SIG-M5 treated with dmso at 0.1 percent for 504 hours (cell line): Measurements from ENCODE around the gene TYMP.
A peak's percentile ranks its signal among the peaks of the same experiment; 100 is the strongest.

ENCODE experiments used
- DNase-seq: peaks from one replicate; lab custom pipeline; 2025; ENCODE audit not compliant: unreplicated experiment; lab: John Stamatoyannopoulos, UW

TYMP gene

GRCh38 chr22:50506611-50507420 lies 23.0 kb downstream of the TYMP start:
- DNase-seq = no peak

GRCh38 chr22:50505776-50506610 lies 23.8 kb downstream of the TYMP start:
- no peak for DNase-seq

GRCh38 chr22:50505276-50505775 lies 24.5 kb downstream of the TYMP start:
- DNase-seq = no peak

GRCh38 chr22:50504369-50505211 lies 25.2 kb downstream of the TYMP start:
- no peak for DNase-seq

- no peak for DNase-seq
These were observed 26.2 kb downstream of the TYMP start for GRCh38 chr22:50503475-50504145.

GRCh38 chr22:50502628-50503474 lies 27.0 kb downstream of the TYMP start:
- DNase-seq = no peak

GRCh38 chr22:50502096-50502495 lies 27.7 kb downstream of the TYMP start:
- no peak for DNase-seq

GRCh38 chr22:50500452-50500851 lies 29.4 kb downstream of the TYMP start:
- DNase-seq = no peak

- peak; percentile 64 for DNase-seq
These were observed 31.4 kb downstream of the TYMP start for GRCh38 chr22:50498322-50498890.

GRCh38 chr22:50497093-50497492 lies 32.7 kb downstream of the TYMP start:
- DNase-seq = no peak

GRCh38 chr22:50490531-50491308 lies 39.1 kb downstream of the TYMP start:
- no peak for DNase-seq

GRCh38 chr22:50489363-50490243 lies 40.2 kb downstream of the TYMP start:
- no peak for DNase-seq

GRCh38 chr22:50488886-50489285 lies 40.9 kb downstream of the TYMP start:
- DNase-seq = no peak

- no peak for DNase-seq
These were observed 41.7 kb downstream of the TYMP start for GRCh38 chr22:50488006-50488677.

- no peak for DNase-seq
These were observed 42.4 kb downstream of the TYMP start for GRCh38 chr22:50487290-50488005.

- DNase-seq = no peak
These were observed 43.1 kb downstream of the TYMP start, which contains the start of gene MIOX for GRCh38 chr22:50486561-50487289. Gene MIOX (plus strand): TSS chr22:50486859. CDS start chr22:50486898, 39 bp downstream.
